Activated T-helper 1 cell treated with anti-CD3 and anti-CD28 coated beads, Interleukin-2, amount 50 U/mL, for 16 hours (primary cell): ENCODE measurements around the gene CLCC1.
"Not testable (repeated sequence)": the region's sequence is repeated elsewhere in the genome, so short reads cannot be mapped to it uniquely, and the experiment has no call there.

Experiments used
- DNase-seq, 2 donors: peaks; one replicate each; pipeline ENCODE4 v3.0.0-alpha.2; 2020; ENCODE audit warnings: low read depth in 1 of 2, low spot score in 1 of 2

The CLCC1 gene, protein sequence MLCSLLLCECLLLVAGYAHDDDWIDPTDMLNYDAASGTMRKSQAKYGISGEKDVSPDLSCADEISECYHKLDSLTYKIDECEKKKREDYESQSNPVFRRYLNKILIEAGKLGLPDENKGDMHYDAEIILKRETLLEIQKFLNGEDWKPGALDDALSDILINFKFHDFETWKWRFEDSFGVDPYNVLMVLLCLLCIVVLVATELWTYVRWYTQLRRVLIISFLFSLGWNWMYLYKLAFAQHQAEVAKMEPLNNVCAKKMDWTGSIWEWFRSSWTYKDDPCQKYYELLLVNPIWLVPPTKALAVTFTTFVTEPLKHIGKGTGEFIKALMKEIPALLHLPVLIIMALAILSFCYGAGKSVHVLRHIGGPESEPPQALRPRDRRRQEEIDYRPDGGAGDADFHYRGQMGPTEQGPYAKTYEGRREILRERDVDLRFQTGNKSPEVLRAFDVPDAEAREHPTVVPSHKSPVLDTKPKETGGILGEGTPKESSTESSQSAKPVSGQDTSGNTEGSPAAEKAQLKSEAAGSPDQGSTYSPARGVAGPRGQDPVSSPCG

DNA sequence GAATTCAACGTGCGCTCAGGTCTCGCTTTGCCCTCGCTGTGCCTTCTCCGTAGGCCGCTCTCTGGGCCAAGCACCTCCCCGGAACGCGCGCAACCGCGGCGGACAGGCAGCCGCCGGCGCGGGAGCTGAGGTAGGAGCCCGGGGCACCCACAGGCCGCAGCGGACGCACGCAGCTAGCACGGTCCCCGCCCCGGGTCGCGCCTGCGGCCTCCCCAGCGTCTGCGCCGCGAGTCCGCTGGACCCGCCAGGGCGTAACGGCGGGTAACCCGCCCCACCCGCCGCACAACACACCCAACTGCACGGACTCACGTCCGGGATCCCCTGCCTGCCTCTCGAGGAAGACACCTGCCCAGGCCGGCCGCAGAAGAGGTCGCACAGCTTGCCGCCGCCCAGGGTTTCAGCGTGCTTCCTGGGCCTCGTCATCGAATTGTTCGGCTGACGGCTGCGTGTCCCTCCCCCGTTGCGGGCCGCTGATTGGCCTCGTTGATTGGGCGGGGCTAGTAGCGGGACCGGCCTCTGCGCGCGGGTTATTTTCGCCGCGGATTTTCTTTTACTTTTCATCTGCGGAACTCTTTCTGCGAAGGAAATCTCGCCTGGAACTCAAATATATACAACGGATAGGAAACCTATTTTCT, at the start of gene CLCC1:
Gene CLCC1 (minus strand): TSS at position 433 of the 635 bp plus-strand sequence. CDS start 13,047 bp downstream, outside the sequence.
- DNase-seq: peak; percentile 83 to 84

DNA sequence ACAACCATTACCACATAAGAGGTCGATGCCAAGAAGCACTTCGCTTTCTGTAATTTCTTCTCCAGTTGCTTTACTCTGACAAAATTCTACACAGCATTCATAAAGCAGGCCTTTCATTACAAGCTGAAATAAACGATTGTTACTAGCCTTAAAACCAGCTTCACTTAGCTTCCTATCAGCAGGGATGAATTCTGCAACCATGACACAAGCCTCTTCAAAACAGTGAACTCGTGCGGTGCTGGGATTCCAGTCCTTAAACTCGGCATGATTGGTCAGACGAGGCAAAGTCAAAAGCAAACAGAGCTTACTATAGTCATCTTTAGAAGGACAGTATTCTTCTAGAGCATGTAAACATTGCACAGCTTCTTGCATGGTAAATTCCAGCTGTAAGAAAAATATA, 48.1 kb upstream of the CLCC1 start:
- DNase-seq: no peak

DNA sequence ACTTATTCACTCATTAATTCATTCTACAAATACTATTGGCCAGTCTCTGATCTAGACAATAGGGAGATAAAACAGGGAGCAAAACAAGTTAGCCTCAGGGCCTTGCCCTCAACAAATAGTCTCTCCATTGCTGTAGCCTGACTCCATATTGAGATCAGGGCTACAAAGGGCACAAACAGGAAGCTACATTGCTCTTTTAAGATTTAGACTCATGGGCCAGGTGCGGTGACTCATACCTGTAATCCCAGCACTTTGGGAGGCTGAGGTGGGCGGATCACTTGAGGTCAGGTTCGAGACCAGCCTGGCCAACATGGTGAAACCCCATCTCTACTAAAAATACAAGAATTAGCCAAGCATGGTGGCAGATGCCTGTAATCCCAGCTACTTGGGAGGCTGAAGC, 33.3 kb upstream of the CLCC1 start:
- DNase-seq: not testable (repeated sequence)

DNA sequence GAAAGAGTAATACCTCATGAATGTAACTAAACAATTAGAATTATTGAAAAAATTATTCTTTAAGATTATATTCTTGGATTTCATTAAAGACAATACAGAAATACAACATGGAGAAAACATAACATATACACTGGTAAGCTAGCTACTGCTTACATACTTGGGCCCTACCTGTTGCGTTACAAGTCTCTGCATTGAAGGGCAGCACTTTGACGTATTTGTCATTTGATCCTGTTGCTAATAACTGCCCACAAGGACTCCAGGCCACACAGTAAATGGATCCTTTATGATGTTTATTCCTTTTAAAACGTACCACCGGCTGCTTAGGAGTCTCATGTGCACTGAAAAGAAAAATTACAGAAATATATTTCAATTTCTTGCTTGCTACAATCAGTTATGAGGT, 19.8 kb upstream of the CLCC1 start:
- no peak for DNase-seq

DNA sequence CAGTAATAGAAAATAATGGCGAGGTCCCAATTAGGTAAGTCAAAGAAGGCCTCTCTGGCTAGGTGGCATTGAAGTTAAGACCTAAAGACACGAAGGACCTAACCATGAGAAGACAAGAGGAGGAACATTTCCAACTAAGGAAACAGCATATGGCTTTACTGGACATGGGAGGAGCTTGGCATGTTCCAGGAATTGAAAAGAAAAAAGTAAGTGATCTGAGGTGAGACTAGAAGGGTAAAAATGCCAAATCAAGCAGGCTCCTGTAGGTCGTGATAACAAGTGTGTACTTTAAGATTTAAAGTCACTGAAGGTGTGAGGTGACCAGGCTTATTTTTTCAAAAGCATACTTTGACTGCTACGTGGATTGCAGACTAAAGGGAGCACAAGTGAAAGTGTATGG, 13.4 kb upstream of the CLCC1 start:
- DNase-seq: no peak

DNA sequence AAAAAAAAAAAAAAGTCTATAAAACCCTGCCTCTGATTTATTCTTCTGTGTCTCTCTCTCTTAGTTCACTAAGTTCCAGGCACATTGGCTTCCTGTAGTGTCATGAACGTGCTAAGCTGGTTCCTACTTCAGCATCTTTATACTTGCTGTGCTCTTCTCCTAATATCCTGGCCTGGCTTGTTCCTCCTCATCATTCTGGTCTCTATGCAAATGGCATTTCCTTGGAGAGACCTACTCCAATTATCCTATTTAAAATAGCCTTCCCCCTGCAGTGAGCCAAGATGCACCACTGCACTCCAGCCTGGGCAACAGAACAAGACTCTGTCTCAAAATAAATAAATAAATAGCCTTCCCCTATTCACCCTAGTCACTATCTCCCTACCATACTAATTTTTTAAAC, 9.7 kb upstream of the CLCC1 start:
- DNase-seq: no peak

DNA sequence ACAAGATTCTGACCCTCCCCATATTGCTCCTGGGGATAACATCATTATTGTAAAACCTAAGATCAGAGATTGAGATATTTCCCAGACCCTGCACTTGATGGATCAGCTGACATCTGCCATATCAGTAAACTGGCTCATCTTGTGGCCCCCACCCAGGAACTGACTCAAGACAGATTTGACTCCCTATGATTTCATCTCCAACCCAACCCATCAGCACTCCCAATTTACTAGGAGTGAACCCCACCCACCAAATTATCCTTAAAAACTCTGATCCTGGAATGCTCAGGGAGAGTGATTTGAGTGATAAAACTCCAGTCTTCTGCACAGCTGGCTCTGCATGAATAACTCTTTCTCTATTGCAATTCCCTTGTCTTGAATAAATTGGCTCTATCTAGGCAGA, 6.1 kb upstream of the CLCC1 start:
- no peak for DNase-seq

DNA sequence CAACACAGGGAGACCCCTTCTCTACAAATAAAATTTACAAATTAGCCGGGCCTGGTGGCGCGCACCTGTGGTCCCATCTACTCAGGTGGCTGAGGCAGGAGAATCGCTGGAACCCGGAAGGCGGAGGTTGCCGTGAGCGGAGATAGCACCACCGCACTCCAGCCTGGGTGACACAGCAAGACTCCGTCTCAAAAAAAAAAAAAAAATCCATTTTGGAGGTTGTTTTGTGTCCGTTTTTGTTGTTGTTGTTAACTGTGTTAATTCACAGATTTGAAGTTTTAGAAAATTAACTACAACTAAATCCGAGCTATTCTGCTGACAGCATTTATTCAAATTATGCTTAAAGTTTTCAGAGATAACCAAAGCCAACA, 618 bp downstream of the CLCC1 start:
- no peak for DNase-seq

DNA sequence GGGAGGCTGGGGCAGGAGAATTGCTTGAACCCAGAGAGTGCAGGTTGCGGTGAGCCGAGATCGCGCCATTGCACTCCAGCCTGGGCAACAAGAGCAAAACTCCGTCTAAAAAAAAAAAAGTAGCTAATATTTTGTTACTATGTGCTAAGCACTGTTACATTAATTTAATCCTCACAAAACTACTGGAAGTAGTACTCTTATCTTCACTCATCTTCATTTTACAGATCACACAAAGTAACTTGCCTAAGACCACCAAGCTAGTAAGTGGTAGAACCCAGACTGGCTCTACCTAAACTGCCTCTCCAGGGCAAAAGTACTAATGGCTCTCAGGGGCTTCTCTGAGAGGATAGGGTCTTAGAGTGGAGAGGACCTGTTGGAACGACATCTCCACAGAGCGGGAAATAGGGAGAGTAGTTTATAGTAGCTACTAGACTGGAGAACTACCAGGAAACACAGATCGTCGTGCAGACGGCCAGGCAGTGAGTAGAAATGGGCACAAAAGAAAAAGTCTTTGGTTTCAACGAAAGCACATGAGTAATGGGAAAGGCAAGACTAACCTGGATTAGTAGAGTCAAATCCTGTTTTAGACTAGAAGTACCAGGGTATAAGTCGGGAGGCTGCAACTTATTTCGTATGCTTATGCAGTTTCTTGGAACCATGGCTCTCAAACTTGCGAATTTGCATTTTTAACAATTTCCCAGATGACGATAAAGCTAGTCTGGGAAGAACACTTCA, 1.4 kb downstream of the CLCC1 start:
- no peak for DNase-seq

DNA sequence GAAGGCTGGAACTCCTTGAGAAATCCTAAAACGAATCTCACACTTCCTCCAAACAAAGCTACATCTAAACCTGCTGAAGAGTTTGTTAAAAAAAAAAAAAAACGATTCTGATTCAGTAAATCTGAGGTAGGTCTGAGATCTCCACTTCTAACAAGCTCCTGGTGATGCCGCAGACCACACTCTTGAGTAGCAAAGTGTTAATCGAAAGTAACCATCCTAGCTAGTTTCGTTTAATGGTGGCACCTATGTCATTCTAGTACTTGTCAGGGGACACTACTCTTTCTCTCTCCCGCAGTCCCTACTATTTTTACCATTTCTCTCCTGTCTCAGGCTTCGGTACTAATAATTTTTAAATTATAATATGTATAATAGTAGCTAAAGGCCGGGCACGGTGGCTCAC, 2.1 kb downstream of the CLCC1 start:
- DNase-seq: no peak

DNA sequence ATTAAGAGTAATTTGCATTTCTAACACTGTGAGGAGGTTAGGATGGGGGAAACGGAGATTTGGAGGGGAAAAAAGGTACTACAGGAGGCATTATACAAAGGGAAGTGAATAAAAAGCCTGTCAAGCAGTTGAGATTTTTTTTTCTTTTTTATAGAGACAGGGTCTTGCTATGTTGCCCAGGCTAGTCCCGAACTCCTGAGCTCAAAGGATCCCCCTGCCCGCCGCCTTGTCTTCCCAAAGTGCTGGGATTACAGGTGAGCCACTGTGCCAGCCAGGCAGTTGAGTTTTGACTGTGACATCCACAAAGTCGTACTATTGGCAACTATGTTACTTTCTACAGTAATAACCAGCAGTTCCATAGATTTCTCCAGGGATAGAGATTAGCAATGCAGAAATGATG, 2.6 kb downstream of the CLCC1 start:
- no peak for DNase-seq

DNA sequence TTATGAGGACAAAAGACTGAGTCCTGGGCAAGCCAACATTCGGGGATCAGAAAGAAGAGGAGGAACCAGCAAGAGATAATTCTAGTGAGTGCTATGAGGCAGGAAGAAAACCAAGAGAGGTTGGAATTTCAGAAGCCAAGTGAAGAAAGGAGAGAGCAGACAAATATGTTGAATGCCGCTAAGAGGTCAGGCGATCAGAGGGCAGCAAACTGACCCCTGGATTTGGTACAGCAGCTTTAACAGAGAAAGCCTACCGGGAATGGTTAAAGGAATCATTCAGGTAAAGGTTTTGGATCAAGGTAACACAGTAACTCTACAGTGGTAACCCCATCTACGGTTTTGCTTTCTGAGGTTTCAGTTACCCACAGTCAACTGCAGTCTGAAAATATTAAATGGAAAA, 5.4 kb downstream of the CLCC1 start:
- no peak for DNase-seq

DNA sequence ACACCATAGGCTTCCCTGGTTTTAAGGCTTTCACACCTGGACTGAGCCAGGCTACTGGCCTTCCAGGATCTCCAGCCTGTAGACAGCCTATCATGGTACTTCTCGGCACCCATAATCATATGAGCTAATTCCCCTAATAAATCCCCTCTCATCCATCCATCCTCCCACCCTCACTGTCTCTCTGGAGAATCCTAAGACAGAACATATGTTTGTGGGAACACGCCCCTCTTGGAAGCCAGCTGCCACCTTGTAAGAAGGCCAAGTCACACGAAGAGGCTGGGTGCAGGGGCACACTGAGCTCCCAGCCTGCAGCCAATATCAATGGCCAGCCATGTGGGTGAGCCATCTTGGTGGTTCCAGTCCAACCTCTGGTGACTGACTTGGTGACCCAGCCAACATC, 7.4 kb downstream of the CLCC1 start:
- no peak for DNase-seq

DNA sequence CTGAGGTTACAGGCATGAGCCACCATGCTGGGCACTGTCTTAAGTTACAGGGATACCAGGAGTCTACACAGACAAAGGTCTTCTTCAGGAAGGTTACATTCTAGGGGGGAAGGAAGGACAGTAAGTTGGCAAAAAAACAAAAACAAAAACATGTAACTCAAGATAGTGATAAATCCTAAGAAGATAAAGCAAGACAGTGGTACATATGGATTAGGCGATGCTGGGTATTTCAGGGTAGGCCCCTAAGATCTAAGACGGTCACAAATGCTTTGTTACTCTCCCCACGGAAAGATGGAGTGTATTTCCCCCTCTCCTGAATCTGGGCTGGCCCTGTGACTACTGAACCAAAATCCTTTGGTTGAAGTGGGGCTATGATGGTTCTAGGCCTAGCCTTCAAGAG, 8.2 kb downstream of the CLCC1 start:
- DNase-seq: no peak

DNA sequence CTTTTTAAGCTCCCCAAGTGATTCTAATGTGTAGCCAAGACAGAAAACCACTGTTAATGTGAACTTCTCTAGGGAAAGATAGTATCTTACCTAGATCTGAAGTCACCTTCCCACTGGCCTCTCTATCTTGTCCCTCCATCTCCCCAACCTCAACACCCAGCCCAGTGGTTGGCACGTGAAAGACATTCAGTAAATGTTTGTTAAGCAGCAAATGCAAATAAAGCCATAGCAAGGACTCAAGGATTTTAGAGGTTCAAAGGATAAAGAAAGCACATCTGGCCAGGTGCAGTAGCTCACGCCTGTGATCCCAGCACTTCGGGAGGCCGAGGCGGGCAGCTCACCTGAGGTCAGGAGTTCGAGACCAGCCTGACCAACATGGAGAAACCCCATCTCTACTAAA, 9.8 kb downstream of the CLCC1 start:
- DNase-seq: no peak

DNA sequence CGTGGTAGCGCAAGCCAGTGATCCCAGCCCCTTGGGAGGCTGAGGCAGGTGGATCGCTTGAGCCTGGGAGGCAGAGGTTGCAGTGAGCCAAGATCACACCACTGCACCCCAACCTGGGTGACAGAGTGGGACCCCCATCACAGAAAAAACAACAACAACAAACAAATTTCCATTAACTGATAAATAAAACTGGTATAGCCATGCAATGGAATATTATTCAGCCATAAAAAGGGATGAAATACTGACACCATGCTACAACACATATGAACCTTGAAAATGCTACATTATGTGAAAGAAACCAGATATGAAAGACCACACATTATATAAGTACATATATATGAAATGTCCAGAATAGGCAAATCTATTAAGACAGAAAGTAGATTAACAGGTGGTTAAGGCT, 12.0 kb downstream of the CLCC1 start:
- no peak for DNase-seq

DNA sequence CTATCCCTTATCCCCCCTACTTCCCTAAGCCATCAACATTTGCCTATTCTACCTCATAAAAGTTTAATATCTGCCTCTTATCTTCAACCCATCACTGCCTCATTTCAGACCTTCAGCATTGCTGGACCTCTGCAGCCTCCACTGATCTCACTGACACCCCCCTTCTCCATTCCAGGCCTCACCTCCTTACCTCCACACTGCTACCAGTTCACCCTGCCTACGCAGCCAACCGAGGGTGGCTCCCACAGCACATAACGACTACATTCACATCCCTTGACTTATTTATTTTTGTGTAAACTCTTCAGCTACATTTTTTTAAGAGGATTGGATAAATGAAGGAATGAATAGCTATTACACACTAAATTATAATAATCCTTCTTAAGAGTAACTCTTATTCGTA, 14.2 kb downstream of the CLCC1 start:
- DNase-seq: no peak

DNA sequence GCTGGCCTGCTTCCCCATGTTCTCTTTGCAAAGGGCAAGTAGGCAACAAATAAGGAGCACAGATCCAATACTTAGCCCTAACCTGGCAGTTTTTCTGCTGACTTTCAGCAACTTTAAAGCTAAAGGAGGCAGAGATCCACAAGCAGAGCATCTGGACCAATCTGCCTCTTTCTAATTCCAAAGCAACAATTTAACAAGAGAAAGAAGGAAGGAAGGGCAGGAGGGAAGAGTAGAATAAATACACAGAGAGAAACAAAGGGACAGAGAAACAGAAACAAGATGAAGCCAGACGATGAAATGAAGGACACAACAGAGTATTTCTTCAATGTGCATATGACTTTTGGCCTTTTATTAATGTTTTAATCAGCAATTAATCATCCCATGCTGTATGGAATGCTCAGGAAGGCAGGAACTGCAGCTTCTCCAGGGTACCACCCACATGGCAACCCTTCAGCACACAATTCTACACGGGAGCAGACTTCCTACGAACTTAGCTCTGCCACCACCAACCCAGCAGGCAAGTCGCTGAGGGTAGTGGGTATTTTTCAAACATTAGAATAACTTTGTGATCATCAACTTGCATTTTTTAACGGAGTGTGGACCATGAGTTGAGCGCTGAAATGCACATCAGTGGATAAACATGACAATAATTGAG, 15.3 kb downstream of the CLCC1 start:
- DNase-seq: no peak

DNA sequence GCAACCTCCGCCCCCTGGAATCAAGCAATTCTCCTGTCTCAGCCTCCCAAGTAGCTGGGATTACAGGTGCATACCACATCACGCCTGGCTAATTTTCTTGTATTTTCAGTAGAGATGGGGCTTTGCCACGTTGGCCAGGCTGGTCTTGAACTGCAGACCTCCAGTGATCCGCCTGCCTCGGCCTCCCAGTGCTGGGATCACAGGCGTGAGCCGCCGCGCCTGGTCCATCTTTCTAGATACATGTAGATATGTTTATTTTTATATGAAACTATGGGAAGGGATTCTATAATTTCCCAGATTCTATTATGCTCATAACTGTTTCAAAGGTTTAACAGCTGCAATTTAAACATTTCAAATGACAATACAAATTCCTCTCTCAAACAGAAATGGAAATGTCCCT, 27.1 kb downstream of the CLCC1 start:
- DNase-seq: no peak

DNA sequence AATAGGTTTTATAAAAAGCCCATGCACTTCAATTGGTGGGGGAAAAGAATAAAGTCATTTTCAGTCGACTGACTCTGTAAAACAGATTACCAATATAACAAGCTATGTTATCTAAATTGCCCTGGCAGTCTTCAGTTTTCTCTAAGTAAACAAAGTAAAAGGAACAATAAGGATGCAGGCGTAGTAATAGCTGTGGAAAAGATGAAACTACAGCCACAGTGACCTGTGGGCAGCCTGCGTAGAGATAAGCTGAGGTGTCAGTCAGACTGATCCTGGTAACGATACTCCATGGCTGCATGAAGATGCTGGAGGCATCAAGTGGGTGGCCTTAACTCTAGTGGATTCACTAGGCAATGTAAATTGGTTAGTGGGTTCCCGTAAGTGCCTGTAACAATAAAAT, 29.3 kb downstream of the CLCC1 start:
- DNase-seq: no peak

DNA sequence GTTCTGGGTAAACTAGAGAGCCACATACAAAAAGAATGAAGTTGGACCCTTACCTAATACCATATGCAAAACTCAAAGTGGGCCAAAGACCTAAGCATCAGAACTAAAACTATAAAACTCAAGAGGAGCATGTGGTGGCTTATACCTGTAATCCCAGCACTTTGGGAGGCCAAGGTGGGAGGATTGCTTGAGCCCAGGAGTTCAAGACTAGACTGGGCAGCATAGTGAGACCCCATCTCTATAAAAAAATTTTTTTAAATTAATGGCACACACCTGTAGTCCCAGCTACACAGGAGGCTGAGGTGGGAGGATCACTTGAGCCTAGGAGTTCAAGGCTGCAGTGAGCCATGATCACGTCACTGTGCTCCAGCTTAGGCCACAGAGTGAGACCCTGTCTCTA, 35.7 kb downstream of the CLCC1 start:
- not testable (repeated sequence) for DNase-seq
